ENCODE results near the gene ZEB2. TPM values are rescaled to one million over a fixed set of nuclear protein-coding genes. Genes with fewer than 3 reads are reported as not detected.
A peak's percentile ranks its signal among the peaks of the same experiment; 100 is the strongest.

The ZEB2 gene
- total RNA-seq, 2 experiments from 2014 or later: 40.4 to 40.9 TPM

DNA sequence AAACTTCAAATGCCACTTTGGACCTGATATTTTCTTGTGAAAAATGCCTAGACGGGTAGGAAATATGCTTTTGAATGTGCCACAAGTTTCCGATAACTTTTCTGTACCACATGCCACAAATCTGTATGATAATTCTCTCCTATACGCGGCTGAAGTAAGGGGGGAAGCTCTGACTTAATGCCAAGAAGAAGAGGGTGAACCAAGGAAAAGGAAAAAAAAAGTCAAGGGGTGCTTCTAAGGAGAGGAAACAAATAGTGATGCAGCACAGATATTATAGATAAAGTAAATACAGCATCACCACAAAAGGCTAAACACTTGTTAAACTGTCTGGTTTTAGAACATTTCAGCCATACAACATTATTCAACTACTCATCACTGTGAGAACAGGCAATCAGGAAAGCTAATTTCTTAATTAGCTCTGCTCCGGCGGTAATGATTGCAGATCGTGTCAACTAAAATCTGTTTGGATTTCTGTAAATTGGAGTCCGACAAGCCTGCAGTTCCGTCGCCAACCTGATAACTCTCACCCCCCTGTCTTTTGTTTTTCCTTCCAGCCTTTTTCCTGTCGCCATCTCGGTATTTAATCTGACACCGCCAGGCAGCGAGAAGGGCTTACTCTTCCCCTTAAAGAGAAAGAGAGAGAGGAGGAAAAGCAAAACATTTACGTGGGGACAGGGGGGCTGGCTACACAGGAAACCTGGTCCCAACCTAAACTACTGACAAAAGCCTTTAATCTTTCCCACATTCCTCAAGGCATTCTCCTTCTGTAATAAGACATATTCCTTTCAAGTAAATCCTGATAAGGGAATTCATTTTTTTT, 67.5 kb downstream of the ZEB2 start:
- H3K4me1 Mint-ChIP-seq: peaks cover 66% of the 10 kb centered on the region
- H3K27me3 Mint-ChIP-seq: no peaks in the 10 kb centered on the region
- CTCF ChIA-PET: interaction anchor here (1.4 kb wide), 1 partner anchor 58 kb away, joined by 4 read pairs; no protein-coding TSS in a partner anchor
- ATAC-seq (no peak), DNase-seq (no peak)
- H3K9me3 Mint-ChIP-seq (ENCODE audit: low read depth): no peaks in the 10 kb centered on the region
- H3K36me3 Mint-ChIP-seq: peaks cover 10% of the 10 kb centered on the region
- H3K4me3 Mint-ChIP-seq: peak overlapping the region; percentile 43
- peak overlapping the region; percentile 74 for H3K27ac Mint-ChIP-seq

DNA sequence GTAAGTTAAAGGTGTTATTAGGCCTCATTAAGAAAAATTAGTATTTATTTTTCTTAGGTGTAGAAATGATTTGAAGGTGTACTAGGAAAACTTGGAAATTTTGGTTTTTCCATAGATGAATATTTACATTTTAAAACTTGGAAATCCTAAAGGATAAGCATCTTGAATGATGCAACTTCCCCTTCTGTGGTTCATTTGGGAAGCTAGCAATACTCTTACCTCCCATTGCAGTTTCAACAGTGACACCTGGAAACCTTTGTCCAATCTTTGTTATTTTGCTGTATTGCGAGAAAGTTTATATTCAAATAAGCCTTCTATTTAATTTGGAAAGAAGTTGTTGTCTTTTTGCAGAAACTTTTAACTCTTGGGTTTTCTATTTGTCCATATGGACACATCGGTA, 68.5 kb downstream of the ZEB2 start:
- CTCF ChIA-PET: interaction anchor here (1.5 kb wide), 1 partner anchor 21 kb away, joined by 3 read pairs; no protein-coding TSS in a partner anchor

DNA sequence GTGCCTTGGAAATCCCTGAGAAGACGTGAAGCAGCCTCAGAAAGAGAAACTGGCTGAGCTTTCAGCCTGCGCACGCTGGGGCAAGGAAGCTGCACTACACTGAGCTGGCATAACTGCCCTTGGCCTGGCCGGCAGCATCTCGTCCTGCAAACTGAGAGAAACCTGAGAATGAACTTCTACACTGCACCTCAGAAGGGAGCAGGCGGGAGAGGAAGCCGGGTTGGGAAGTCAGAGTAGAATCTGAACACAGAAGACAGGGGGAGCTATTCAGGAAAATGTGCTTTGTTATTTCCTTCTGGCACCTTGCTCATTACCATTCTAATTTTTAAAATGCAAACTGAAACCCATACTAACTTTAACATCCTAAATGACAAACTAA, 70.9 kb downstream of the ZEB2 start:
- Mint-ChIP-seq H3K27me3 (no peaks in the 10 kb centered on the region), H3K9me3 (ENCODE audit: low read depth) (no peaks in the 10 kb centered on the region), H3K4me1 (peaks cover 37% of the 10 kb centered on the region), H3K27ac (peak overlapping the region; percentile 77), H3K36me3 (peaks cover 12% of the 10 kb centered on the region), H3K4me3 (peak overlapping the region; percentile 59)
- CTCF ChIA-PET: interaction anchor here (1.0 to 2.0 kb wide), 6 partner anchors 9 to 43 kb away, joined by 3 to 8 read pairs (median 5); no protein-coding TSS in a partner anchor
- ATAC-seq (peak; percentile 46), DNase-seq (no peak)

More for the DNA sequence above, 68.5 kb downstream of the ZEB2 start:
- no peak overlapping the region for H3K4me3 Mint-ChIP-seq
- H3K9me3 Mint-ChIP-seq (ENCODE audit: low read depth): no peaks in the 10 kb centered on the region
- DNase-seq (no peak), ATAC-seq (no peak)
- H3K36me3 Mint-ChIP-seq: peaks cover 11% of the 10 kb centered on the region
- H3K27me3 Mint-ChIP-seq: no peaks in the 10 kb centered on the region
- H3K27ac Mint-ChIP-seq: no peak overlapping the region
- H3K4me1 Mint-ChIP-seq: peaks cover 59% of the 10 kb centered on the region

DNA sequence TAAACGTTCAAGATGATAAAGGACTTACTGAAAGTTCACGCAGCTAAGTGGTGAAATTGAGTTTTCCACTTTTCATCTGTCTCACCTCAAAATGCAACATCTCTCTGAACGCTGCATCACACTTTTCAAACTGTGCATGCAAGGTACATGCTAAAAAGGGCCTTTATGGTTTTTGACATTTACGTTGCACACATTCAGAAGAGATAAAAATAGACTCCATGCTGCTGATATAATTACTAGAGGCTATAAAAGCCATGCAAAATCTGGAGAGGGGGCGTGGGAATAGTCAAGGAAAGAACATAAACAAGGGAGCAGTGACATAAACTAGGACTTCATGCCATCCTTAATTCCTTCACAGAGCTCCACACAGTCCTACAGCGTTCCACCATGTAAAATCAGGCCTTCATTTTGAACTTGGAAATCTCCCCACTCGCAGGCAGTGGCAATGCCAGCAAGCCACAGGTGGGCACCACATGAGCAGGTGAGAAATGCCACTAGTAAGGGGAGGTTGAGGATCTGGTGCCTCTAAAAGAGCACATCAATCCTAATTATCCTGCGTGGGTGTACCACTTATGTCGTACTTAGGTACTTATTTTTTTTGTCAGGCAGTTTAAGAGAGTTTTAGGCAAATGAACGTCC, 71.4 kb downstream of the ZEB2 start:
- no peak for ATAC-seq
- peak overlapping the region; percentile 77 for H3K27ac Mint-ChIP-seq

DNA sequence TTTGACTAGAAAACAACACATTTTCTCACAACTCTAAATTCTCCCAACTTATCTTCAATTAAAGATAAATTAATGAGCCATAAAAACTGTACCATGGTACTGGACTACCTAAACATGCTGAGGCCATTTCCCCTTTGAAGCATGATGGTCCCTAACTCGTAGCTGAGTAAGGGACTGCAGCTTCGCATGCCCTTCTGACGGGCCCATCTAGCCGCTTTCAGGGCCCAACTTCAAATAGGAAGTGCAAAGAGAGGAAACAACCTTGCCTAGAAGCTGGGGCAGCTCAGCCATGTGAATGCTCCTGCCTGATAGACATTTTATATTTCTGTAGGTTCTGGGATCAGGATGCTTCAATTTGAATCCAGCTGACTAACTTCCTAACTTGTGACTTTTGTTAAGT, 72.4 kb downstream of the ZEB2 start:
- Mint-ChIP-seq H3K4me3 (no peak overlapping the region), H3K27ac (no peak overlapping the region), H3K4me1 (peaks cover 25% of the 10 kb centered on the region), H3K27me3 (no peaks in the 10 kb centered on the region), H3K9me3 (ENCODE audit: low read depth) (no peaks in the 10 kb centered on the region), H3K36me3 (peaks cover 10% of the 10 kb centered on the region)
- DNase-seq (no peak), ATAC-seq (no peak)
- CTCF ChIA-PET: interaction anchor here (0.7 kb wide), 1 partner anchor 18 kb away, joined by 3 read pairs; no protein-coding TSS in a partner anchor

More for the DNA sequence above, 71.4 kb downstream of the ZEB2 start:
- no peaks in the 10 kb centered on the region for H3K27me3 Mint-ChIP-seq
- H3K4me1 Mint-ChIP-seq: peaks cover 34% of the 10 kb centered on the region
- peak overlapping the region; percentile 59 for H3K4me3 Mint-ChIP-seq
- CTCF ChIA-PET: interaction anchor here (1.0 to 2.0 kb wide), 6 partner anchors 9 to 44 kb away, joined by 3 to 8 read pairs (median 5); no protein-coding TSS in a partner anchor
- H3K9me3 Mint-ChIP-seq (ENCODE audit: low read depth): no peaks in the 10 kb centered on the region
- H3K36me3 Mint-ChIP-seq: peaks cover 11% of the 10 kb centered on the region
- DNase-seq: no peak

DNA sequence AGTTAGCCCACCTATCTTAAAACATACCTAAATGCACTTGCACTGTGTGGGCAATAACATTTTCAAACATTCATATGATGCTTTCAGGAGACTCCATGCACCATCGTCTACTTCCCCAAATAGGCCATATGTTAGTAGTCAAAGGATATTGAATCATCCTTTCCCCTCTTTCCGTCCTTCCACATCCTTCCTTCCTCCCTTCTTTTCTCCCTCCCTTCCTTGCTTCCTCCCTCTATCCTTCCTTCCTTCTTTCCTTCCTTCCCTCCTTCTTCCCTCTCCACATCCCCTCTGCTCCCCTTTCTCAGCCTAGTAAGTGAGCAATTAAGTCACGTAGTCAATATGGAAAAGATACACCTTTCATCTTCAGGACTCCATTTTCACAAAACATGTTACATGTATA, 73.8 kb downstream of the ZEB2 start:
- no peak for DNase-seq
- no peak for ATAC-seq
- H3K36me3 Mint-ChIP-seq: peaks cover 8% of the 10 kb centered on the region
- H3K27ac Mint-ChIP-seq: no peak overlapping the region
- H3K27me3 Mint-ChIP-seq: no peaks in the 10 kb centered on the region
- CTCF ChIA-PET: no interaction called here
- H3K9me3 Mint-ChIP-seq (ENCODE audit: low read depth): no peaks in the 10 kb centered on the region
- no peak overlapping the region for H3K4me3 Mint-ChIP-seq
- peaks cover 14% of the 10 kb centered on the region for H3K4me1 Mint-ChIP-seq

DNA sequence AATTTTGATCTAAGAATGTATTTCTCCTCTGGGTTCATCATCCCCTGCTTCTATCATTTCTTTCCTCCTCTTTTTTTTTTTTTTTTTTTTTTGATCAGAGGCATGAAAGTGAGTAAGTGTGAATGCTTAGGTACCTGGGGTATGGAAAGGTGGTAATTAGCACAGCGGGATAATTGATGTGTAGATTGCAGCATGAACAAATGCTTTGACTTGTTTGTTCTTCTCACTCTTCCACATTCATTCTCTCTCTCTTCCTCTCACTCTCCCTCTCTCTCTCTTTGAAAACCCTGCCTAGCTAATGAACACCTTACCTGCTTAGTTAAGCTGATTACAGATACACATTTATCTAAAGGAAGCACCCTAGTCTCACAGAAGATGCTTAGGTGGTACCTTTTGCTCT, 74.7 kb downstream of the ZEB2 start:
- ATAC-seq (no peak), DNase-seq (no peak)
- H3K36me3 Mint-ChIP-seq: peaks cover 8% of the 10 kb centered on the region
- CTCF ChIA-PET: no interaction called here
- H3K4me1 Mint-ChIP-seq: peaks cover 14% of the 10 kb centered on the region
- H3K27ac Mint-ChIP-seq: no peak overlapping the region
- H3K4me3 Mint-ChIP-seq: no peak overlapping the region
- no peaks in the 10 kb centered on the region for H3K27me3 Mint-ChIP-seq
- H3K9me3 Mint-ChIP-seq (ENCODE audit: low read depth): no peaks in the 10 kb centered on the region

DNA sequence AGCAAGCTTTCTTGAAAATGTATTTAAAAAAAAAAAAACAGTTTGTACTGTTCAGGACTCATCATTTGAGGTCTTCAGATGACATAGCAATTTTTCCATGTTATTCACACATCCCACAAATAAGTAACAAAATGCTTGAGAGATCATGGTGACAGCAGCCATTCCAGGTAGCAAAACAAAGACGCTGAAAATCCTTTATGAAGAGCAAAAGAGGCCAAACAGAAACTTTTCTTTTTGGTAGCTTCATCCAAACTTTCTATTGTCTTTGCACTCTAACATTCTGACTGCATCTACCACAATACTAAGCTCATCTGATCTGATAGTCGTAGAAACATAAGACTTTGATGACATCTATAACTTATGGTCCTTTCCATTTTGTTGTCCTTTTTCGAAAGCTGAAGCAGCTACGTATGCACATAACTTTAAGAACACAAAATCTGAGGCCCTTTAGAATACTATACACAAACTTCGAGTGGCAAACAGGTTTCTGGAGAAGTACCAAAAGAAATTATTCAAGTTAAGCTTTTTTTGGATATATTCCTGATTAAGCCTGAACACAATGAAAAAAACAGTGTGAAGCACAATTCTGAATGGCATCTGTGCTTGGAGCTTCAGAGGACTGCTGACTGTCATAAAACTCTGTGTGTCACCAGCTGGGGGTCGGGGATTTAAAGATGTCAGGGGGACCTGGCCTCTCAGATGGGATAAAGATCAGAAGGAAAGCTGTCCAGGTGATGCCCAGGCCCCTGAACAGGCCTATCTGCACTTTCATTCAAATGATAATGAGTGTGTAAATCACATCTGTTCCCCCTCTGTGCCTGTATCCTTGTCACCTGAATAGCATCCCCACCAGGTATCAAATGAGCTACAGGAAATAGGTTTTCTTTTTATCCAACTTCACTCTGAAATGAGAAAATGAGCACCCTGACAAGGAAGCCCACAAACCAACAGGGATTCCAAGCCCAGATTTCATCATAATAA, 75.8 kb downstream of the ZEB2 start:
- CTCF ChIA-PET: interaction anchor here (1.2 to 1.6 kb wide), 2 partner anchors 9 to 11 kb away, joined by 4 to 6 read pairs; no protein-coding TSS in a partner anchor
- H3K27ac Mint-ChIP-seq: no peak overlapping the region
- no peak overlapping the region for H3K4me3 Mint-ChIP-seq
- peaks cover 8% of the 10 kb centered on the region for H3K36me3 Mint-ChIP-seq
- no peaks in the 10 kb centered on the region for H3K9me3 Mint-ChIP-seq (ENCODE audit: low read depth)
- DNase-seq: no peak
- ATAC-seq: no peak
- H3K27me3 Mint-ChIP-seq: no peaks in the 10 kb centered on the region
- peaks cover 8% of the 10 kb centered on the region for H3K4me1 Mint-ChIP-seq

DNA sequence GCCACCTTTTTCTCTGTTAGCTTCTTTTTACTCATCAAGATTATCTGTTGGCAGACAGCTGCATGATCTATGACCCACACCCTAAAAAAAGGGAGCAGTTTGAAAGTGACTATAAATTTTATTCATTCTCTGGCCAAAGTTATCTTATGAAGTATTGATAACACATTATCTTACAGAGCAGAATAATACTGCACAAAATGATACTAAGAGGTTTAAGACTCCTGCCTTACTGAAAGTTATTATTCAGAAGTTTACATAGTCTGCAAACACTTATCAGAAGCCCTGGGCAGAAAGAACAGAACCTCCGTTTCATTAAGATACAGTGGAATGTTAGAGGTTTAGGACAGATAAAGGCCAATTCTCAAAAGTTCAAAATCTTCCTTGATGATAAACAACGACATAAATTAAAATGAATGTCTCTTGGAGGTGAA, 78.2 kb downstream of the ZEB2 start:
- no peak for DNase-seq
- H3K9me3 Mint-ChIP-seq (ENCODE audit: low read depth): no peaks in the 10 kb centered on the region
- no peak for ATAC-seq
- no peak overlapping the region for H3K27ac Mint-ChIP-seq
- no peaks in the 10 kb centered on the region for H3K27me3 Mint-ChIP-seq
- no peaks in the 10 kb centered on the region for H3K4me1 Mint-ChIP-seq
- peaks cover 14% of the 10 kb centered on the region for H3K36me3 Mint-ChIP-seq
- no peak overlapping the region for H3K4me3 Mint-ChIP-seq
- CTCF ChIA-PET: interaction anchor here (0.7 kb wide), 1 partner anchor 228 kb away, joined by 3 read pairs; no protein-coding TSS in a partner anchor

DNA sequence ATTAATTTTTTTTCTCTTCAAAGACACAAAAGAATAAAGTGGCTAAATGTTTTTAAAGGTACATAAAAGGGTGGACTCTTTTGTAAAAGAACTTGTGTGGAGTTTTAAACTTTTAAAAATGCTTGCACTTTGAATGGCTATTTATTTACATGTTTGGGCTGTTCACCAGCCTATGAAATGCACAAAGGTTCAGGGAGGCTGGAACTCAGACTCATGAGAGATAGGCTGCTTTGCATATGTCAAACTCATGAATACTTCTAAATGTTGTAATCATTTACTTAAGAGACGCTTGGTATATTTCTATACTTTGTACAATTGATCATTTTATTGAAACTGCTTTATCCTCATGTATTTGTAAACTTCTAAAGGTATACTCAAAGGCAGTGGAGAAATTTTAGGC, 79.9 kb downstream of the ZEB2 start:
- H3K27me3 Mint-ChIP-seq: no peaks in the 10 kb centered on the region
- H3K36me3 Mint-ChIP-seq: peaks cover 16% of the 10 kb centered on the region
- DNase-seq: no peak
- H3K4me1 Mint-ChIP-seq: no peaks in the 10 kb centered on the region
- no peak overlapping the region for H3K4me3 Mint-ChIP-seq
- CTCF ChIA-PET: interaction anchor here (0.8 kb wide), 1 partner anchor 9 kb away, joined by 3 read pairs; no protein-coding TSS in a partner anchor
- ATAC-seq: no peak
- no peaks in the 10 kb centered on the region for H3K9me3 Mint-ChIP-seq (ENCODE audit: low read depth)
- no peak overlapping the region for H3K27ac Mint-ChIP-seq

DNA sequence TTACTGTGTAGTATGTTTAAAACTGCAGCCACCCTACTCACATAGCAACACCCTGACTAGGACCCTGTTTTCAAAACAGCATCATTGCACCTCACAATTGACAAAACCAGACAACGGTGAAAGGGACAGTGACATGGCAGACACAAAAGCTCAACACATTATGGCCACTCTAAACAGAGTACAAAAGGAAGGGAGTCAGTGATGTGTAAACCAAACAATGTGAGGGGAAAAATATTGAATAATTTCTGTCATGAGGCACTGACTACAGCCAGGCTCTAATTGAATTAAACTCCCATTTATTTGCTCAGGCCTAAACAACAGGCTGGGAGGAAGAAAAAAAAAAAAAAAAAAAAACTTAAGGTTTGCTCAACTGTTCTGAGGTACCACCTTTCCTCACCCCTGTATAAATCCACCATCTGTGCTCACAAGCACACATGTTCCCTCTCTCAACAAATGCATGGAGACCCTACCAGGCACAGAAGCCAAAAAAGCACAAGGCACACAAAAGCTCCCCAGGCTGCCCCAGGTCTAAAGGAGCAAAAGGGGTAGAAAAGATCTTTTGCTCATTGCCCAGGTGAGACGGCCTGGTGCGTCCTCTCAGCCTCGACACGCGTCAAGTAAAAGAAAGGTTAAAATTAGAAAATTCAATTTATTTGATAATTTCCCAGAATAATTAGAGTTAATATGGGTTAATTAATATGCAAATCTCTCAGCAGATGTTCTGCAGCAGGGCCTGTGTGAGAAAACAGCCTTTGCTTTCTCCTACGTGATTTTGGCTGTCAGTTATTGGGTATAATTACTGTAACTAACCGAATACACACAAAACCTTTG, 80.9 kb downstream of the ZEB2 start:
- DNase-seq (no peak), ATAC-seq (no peak)
- Mint-ChIP-seq H3K36me3 (peaks cover 25% of the 10 kb centered on the region), H3K4me1 (no peaks in the 10 kb centered on the region), H3K9me3 (ENCODE audit: low read depth) (no peaks in the 10 kb centered on the region), H3K27ac (no peak overlapping the region), H3K27me3 (no peaks in the 10 kb centered on the region), H3K4me3 (no peak overlapping the region)
- CTCF ChIA-PET: interaction anchor here (0.8 to 2.2 kb wide), 3 partner anchors 10 to 38 kb away, joined by 3 to 6 read pairs (median 3); no protein-coding TSS in a partner anchor

DNA sequence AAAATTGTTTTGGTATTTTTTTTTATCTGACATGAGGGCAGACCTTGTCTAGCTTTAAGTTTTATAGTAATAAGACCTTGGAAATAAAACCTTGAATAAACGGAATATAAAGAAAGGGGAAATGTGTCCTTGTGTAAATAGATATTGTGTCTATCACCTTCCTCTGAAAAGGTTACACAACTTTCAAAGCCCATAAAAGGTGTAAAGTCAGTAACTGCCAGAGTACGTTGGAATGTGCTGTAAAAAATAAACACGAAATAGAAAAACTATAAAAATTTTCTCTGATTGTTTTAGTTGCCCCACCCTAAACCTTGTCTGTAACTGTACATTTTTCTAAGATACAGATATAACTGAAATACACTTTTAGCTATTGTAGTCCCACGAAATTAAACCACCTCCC, 82.3 kb downstream of the ZEB2 start:
- no peaks in the 10 kb centered on the region for H3K9me3 Mint-ChIP-seq (ENCODE audit: low read depth)
- H3K36me3 Mint-ChIP-seq: peaks cover 27% of the 10 kb centered on the region
- H3K4me1 Mint-ChIP-seq: no peaks in the 10 kb centered on the region
- H3K27ac Mint-ChIP-seq: no peak overlapping the region
- DNase-seq (no peak), ATAC-seq (no peak)
- H3K4me3 Mint-ChIP-seq: no peak overlapping the region
- no peaks in the 10 kb centered on the region for H3K27me3 Mint-ChIP-seq
- CTCF ChIA-PET: interaction anchor here (1.0 to 2.2 kb wide), 2 partner anchors 12 to 39 kb away, joined by 3 to 6 read pairs; no protein-coding TSS in a partner anchor

Data from activated CD8-positive, alpha-beta memory T cell treated with anti-CD3 and anti-CD28 coated beads, Interleukin-2, amount 10 ng/mL, durations not matched to agents 7 days and 5 days (primary cell).